Measurements from ENCODE around the gene ABI3BP.
A peak's percentile ranks its signal among the peaks of the same experiment; 100 is the strongest.

The ABI3BP gene

GRCh38 chr3:100802126-100802525 lies 191.1 kb downstream of the ABI3BP start:
- Histone ChIP-seq H3K4me2 (ENCODE audit: low read depth, low read length, poor library complexity, severe bottlenecking) (no peak overlapping the region), H3K9ac (ENCODE audit: low read depth, low read length, poor library complexity, severe bottlenecking) (no peak overlapping the region), H3K9me3 (ENCODE audit: insufficient read depth, low read depth, low read length) (no peaks in the 10 kb centered on the region), H2AFZ (ENCODE audit: low read length) (no peak overlapping the region), H3K27me3 (ENCODE audit: insufficient read depth, low read length, poor library complexity, severe bottlenecking) (no peaks in the 10 kb centered on the region), H3K9me2 (replicated peaks; ENCODE audit: low read depth, low read length) (no peaks in the 10 kb centered on the region), H3K4me1 (ENCODE audit: insufficient read depth, low read length, poor library complexity, severe bottlenecking) (no peaks in the 10 kb centered on the region), H4K20me1 (ENCODE audit: insufficient read depth, low read length, poor library complexity, severe bottlenecking) (no peaks in the 10 kb centered on the region), H3K4me3 (ENCODE audit: low read length, poor library complexity, severe bottlenecking) (no peak overlapping the region), H3F3A (ENCODE audit: low read depth) (no peaks in the 10 kb centered on the region), H3K36me3 (ENCODE audit: insufficient read depth, low read length) (no peaks in the 10 kb centered on the region), H3K79me2 (ENCODE audit: insufficient read depth, low read length) (no peaks in the 10 kb centered on the region)
- TF ChIP-seq EZH2phosphoT487 (IDR thresholded peaks at IDR 0.05; ENCODE audit: borderline replicate concordance) = no peak
- TF ChIP-seq CTCF (conservative IDR thresholded peaks at IDR 0.05; ENCODE audit: low read length) = no peak

GRCh38 chr3:100798012-100798411 lies 195.2 kb downstream of the ABI3BP start:
- H3K4me1 ChIP-seq (ENCODE audit: insufficient read depth, low read length, poor library complexity, severe bottlenecking) = no peaks in the 10 kb centered on the region
- no peaks in the 10 kb centered on the region for H4K20me1 ChIP-seq (ENCODE audit: insufficient read depth, low read length, poor library complexity, severe bottlenecking)
- H2AFZ ChIP-seq (ENCODE audit: low read length) = 0 out of 2 replicates have a peak overlapping the region, but pooled peaks have one; percentile 40
- no peak overlapping the region for H3K4me2 ChIP-seq (ENCODE audit: low read depth, low read length, poor library complexity, severe bottlenecking)
- no peak overlapping the region for H3K4me3 ChIP-seq (ENCODE audit: low read length, poor library complexity, severe bottlenecking)
- no peaks in the 10 kb centered on the region for H3K9me2 ChIP-seq (replicated peaks; ENCODE audit: low read depth, low read length)
- no peaks in the 10 kb centered on the region for H3K79me2 ChIP-seq (ENCODE audit: insufficient read depth, low read length)
- no peaks in the 10 kb centered on the region for H3K36me3 ChIP-seq (ENCODE audit: insufficient read depth, low read length)
- H3K9me3 ChIP-seq (ENCODE audit: insufficient read depth, low read depth, low read length) = no peaks in the 10 kb centered on the region
- no peaks in the 10 kb centered on the region for H3F3A ChIP-seq (ENCODE audit: low read depth)
- H3K9ac ChIP-seq (ENCODE audit: low read depth, low read length, poor library complexity, severe bottlenecking) = no peak overlapping the region
- TF ChIP-seq CTCF (conservative IDR thresholded peaks at IDR 0.05; ENCODE audit: low read length) (no peak), EZH2phosphoT487 (IDR thresholded peaks at IDR 0.05; ENCODE audit: borderline replicate concordance) (no peak)
- no peaks in the 10 kb centered on the region for H3K27me3 ChIP-seq (ENCODE audit: insufficient read depth, low read length, poor library complexity, severe bottlenecking)

- no peak overlapping the region for H3K9ac ChIP-seq (ENCODE audit: low read depth, low read length, poor library complexity, severe bottlenecking)
- no peaks in the 10 kb centered on the region for H3K4me1 ChIP-seq (ENCODE audit: insufficient read depth, low read length, poor library complexity, severe bottlenecking)
- peak overlapping the region; percentile 50 for H3K4me2 ChIP-seq (ENCODE audit: low read depth, low read length, poor library complexity, severe bottlenecking)
- H3K36me3 ChIP-seq (ENCODE audit: insufficient read depth, low read length) = no peaks in the 10 kb centered on the region
- no peaks in the 10 kb centered on the region for H3K79me2 ChIP-seq (ENCODE audit: insufficient read depth, low read length)
- H3K27me3 ChIP-seq (ENCODE audit: insufficient read depth, low read length, poor library complexity, severe bottlenecking) = no peaks in the 10 kb centered on the region
- H2AFZ ChIP-seq (ENCODE audit: low read length) = peak overlapping the region; percentile 94
- H4K20me1 ChIP-seq (ENCODE audit: insufficient read depth, low read length, poor library complexity, severe bottlenecking) = no peaks in the 10 kb centered on the region
- peak overlapping the region; percentile 66 for H3K4me3 ChIP-seq (ENCODE audit: low read length, poor library complexity, severe bottlenecking)
- no peaks in the 10 kb centered on the region for H3K9me3 ChIP-seq (ENCODE audit: insufficient read depth, low read depth, low read length)
- H3K9me2 ChIP-seq (replicated peaks; ENCODE audit: low read depth, low read length) = no peaks in the 10 kb centered on the region
- TF ChIP-seq CTCF (conservative IDR thresholded peaks at IDR 0.05; ENCODE audit: low read length) (peak; percentile 71), EZH2phosphoT487 (IDR thresholded peaks at IDR 0.05; ENCODE audit: borderline replicate concordance) (no peak)
- no peaks in the 10 kb centered on the region for H3F3A ChIP-seq (ENCODE audit: low read depth)
Observed at GRCh38 chr3:100796556-100796955, 196.7 kb downstream of the ABI3BP start.

All from Loucy (cell line).